NCI-H774 (cell line): ENCODE measurements around the gene ZBTB17.
"Not testable (repeated sequence)": the region's sequence is repeated elsewhere in the genome, so short reads cannot be mapped to it uniquely, and the experiment has no call there.

ENCODE experiments used
- DNase-seq: peaks from one replicate; lab custom pipeline; 2025; lab: John Stamatoyannopoulos, UW

ZBTB17 gene

DNA sequence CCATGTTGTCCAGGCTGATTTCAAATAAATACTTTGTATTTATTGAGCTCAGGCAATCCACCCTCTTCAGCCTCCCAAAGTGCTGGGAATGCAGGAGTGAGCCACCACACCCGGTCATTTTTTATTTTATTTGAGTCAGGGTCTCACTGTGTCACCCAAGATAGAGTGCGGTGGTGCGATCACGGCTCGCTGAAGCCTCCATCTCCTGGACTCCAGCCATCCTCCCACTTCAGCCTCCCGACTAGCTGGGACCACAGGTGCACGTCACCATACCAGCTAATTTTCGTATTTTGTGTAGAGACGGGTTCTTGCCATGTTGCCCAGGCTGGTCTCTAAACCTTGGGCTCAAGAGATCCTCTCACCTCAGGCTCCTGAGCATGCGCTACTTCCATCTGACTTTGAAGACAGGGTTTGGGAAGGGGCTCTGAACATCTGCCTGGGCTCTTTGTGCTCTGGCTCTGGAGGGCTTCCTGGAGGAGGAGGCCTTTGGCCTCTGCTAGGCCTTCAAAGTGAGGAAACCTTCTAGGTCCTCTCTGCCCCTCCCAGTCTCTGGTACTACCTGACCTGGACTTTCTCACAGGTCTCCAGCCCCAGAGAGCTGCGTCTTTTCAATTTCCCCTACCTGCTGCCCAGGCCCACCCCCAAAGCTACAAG lies 36.2 kb upstream of the ZBTB17 start:
- no peak for DNase-seq

GRCh38 chr1:16010837-16011236 lies 34.9 kb upstream of the ZBTB17 start:
- DNase-seq, result no peak

DNA sequence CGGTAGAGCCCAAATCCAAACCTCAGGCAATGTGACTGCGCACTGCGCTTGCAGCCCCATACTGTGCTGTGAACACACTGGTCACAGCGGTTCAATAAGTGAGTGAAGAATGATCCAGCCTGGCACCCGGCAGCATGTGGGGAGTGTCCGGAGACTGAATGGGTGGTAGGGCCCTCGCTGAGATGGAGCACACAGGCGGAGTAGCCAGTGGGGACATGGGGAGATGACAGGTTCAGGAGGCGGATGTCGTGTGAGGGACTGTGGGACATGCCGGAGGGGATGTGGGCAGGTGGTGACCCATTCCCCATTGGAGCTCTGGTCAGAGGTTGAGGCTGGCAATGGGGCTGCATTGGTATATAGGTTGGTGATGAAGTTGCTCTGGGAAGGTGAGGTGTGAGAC lies 33.8 kb upstream of the ZBTB17 start:
- DNase-seq, result no peak

DNA sequence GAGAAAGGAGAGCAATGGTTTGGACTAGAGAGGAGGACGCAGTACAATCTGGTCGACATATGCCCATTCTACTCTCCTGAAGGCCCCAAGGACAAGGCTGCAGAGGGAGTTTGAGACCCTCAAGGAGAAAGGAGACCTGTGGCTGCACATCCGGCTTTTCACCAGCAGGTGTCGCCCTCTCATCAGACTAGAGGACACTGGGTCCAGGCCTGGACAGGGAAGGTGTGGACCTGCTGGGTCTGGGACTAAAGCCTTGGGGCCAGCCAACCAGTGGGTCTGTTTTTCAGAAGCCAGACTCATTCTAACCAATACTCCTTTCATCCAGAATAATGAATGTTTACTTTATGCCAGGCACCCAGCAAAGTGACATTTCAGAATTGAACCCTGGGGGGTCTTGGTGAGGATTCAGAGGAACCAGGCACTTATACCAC lies 33.1 kb upstream of the ZBTB17 start:
- DNase-seq, result peak; percentile 2

DNA sequence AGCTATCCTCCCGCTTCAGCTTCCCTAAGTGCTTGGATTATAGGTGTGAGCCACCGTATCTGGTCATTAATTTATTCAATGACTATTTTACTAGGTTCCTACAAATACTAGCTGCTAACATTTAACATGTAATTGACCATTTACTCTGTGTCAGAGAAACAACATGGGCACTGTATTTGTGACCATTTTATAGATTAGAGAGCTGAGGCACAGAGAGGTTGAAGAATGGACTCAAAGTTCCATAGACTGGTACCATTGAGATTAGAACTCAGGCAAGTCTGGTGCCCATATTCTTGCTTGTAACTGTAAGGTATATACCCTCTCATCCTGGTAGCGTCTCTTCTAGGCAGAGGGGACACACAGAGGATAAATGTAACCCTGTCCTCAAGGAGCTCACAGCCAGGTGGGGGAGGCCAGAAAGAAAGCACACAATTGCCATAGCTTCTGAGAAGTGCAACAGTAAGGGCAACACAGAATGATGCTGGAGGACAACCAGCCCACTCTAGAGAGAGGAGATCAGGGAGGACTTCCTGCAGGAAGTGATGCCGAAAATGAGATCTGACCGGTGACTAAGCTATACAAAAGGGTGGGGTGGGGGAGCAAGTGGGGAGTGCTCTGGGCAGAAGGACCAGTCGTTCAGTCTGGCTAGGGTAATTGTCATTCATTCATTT lies 31.9 kb upstream of the ZBTB17 start:
- no peak for DNase-seq

DNA sequence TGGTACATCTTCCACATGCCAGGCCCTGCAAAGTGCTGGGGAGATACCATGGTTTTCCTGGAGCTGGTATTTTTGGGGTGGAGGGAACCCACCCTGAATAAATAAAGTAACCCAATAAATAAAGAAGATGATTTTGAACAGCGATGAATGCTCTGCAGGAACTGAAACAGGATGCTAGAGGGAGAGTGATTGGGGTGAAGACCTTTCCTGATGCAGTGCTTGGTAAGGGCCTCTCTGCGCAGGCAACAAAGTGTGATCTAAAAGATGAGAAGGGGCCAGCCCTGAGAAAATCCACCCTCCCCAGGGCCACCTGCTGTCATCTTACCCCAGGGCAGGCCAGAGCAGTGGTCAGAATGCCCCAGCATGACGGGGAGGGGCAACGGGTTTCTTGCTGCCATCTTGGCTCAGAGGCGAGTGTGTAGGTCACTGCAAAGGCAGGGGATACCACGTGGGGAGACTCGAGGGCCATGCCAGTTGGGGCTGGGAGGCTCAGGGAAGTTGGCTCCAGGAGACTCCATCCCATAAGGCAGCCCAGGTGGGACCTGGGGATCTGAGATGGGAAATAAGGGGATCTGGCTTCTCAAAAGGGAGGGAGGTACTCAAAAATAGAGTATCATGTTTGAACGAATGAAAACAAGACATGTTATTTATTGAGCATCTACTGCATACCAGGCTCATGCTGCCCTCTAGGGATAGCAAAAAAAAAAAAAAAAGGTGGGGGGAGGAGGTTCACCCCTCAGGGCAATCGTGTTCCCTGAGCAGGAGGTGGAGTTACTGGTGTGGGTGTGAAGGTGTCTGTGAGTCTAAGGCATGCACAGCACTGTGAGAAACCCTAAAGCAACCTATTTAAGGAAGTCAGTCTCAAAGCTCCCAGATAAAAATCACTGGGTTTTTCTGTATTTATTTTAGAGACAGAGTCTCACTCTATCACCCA lies 30.9 kb upstream of the ZBTB17 start:
- no peak for DNase-seq

DNA sequence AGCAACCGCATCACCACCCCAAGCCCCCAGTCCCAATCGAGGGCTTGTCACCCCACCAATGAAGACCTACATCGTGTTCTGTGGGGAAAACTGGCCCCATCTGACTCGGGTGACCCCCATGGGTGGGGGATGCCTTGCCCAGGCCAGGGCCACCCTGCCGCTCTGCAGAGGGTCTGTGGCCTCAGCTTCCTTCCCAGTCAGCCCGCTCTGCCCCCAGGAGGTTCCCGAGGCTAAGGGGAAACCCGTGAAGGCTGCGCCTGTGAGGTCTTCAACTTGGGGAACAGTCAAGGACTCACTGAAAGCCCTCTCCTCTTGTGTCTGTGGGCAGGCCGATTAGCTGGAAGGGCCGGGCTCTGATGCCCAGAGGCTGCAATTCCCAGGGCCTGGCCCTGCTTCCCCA lies 30.1 kb upstream of the ZBTB17 start:
- no peak for DNase-seq

GRCh38 chr1:16005597-16005996 lies 29.7 kb upstream of the ZBTB17 start:
- no peak for DNase-seq

- DNase-seq, result not testable (repeated sequence)
Measured at GRCh38 chr1:16001274-16001673, 25.4 kb upstream of the ZBTB17 start.

DNA sequence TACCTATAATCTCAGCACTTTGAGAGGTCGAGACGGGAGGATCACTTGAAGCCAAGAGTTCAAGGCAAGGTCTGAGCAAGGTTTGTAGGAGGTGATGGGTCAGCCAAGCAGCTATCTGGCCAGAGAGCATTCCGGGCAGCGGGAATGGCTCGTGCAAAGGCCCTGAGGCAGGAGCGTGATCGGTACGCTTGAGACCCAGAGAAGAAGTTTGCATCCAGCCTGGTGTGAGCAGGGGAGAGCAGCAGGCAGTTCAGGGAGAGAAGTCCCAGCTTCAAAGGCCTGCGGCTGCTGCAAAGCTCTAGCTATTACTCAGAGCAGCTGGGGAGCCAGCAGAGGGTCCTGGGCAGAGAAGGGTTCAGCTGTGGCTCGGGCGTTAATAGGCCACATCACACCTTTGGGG lies 23.0 kb upstream of the ZBTB17 start:
- no peak for DNase-seq

DNA sequence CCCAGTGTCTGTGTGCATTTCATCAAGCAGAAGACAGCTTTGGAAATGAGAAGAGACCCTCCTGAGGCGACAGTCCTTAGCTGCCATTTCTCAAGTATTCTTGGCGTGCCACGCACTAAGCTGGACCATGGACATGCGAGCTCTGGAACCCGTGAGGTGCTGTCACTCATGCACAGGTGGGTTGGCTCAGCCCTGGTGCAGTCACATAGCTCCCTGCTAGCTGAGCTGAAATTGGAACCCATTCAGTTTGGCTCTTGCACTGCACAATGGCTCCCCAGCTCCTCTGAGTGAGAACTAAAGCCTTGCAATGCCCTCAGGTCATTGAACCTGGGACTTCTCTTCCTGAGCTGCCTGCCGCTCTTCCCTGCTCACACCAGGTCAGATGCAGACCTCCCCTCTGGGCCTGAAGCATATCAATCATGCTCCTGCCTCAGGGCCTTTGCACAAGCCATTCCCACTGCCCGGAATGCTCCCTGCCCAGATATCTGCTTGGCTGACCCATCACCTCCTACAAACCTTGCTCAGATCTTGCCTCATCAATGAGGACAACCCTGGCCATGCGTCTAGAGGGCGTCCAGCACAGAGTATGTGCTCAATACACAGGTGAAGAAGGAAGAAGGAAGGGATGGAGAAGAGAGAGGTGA lies 21.9 kb upstream of the ZBTB17 start:
- no peak for DNase-seq

DNA sequence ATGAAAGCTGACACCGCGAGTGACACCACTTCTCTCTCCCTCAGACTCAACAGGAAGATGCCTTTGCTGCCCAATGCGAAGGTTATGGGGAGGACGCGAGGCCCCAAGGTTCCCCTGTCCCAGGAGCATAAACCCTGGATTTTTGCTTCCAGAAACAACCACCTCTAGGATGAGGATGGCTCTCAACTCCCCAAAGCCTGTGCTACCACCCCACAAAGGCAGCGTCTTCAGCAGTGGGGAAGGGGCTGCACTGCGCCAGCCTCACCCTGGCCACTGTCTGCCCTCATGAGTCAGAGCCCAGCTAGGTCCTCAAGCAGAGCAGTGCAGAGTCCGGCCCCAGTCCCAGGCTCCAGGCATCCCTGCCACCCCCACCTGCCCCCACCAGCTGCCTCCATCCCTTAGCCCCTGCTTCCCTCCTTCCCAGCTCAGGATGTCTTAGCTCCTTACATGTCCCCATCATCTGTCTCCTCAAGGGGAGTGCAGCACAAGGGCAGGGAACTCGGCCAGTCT lies 21.2 kb upstream of the ZBTB17 start:
- DNase-seq, result no peak

GRCh38 chr1:15994590-15995351 lies 18.9 kb upstream of the ZBTB17 start:
- no peak for DNase-seq

DNA sequence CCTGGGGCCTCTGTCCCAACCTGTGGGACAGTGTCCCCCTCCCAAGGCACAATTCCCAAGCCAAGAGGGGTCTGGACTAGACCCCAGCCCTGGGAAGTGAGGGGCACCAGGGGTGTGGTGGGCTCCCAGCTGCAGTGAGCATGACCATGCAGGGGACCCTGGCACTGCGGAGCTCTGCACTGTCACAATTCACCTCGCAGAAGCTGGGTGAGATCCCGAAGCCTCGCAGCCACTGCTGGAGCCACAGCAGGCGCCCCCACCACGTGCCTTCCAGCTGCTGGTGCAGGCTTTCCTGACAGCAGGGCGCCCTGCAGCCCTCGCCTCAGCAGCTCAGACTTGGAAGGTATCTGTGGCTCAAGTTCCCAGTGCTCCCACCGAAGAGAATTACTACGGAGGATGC lies 18.2 kb upstream of the ZBTB17 start:
- no peak for DNase-seq

DNA sequence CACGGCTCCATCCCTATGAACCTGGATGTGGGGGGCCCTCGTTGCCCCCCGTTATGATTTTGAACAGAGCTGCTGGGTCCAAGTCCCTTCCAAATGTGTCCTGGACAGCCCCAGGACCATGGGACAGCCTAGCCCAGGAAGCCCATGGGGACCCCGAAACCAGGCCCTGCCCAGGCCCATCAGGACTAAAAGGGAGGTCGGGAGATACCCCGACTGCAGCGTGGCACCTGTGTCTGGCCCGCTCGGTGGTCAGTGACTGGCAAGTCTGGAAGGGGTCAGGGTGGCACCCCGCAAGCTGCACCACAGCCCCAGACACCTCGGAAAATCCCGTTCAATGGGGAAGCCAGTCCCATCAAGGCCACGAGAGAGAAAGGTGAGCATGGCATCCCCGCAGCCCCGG lies 17.8 kb upstream of the ZBTB17 start:
- DNase-seq, result no peak

GRCh38 chr1:15992582-15993500 lies 16.9 kb upstream of the ZBTB17 start:
- DNase-seq, result no peak

GRCh38 chr1:15992187-15992553 lies 16.3 kb upstream of the ZBTB17 start:
- DNase-seq, result no peak

DNA sequence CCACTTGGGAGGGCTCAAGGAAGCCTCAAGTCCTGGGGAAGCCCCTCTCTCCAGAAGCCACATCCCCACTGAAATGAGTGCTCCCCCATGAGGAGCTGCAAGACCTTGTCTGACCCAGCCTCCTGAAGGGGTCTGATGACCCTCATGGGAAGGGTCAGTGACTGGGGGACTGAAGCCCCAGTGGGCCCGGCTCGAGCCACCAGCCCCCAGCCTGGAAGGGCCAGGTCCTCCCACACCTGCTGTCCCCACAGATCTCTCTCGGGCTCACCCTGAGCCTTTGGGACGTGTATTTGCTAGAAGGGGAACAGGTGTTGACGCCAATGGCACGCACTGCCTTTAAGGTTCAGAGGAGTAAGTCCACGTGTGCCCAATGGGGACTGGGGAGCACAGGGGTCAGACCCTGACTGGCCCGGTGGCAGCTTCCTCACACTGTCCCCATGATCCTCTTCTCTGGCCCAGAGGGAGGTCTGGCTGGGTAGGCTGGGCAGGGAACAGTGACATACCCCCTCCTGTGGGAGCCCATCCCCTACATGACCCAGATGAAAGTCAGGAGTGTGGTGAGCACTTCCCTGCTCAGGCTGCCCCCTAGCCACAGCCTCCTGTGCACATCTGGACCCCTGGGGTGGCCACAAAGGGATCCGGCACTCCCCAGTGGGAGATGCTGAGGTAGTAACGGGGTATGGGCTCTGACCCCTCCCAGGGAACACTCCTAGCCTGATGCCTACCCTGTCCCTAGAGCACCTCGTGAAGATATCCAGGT lies 15.7 kb upstream of the ZBTB17 start:
- DNase-seq, result no peak

- no peak for DNase-seq
Measured at GRCh38 chr1:15989776-15990175, 13.9 kb upstream of the ZBTB17 start.
